Esophagus squamous epithelium (tissue), 4 donors: Measurements from ENCODE around the gene MSH6.

ENCODE experiments used
- POLR2A ChIP-seq, 4 donors: fragments of 450-650 bp; IDR thresholded peaks; one replicate each; pipeline ENCODE4 v1.6.1; 2017; ENCODE audit warnings: antibody characterized with exemption in 4 of 4, mild to moderate bottlenecking in 4 of 4, moderate library complexity in 3 of 4
- TF ChIP-seq, protein P1 (sequence below), 6 experiments: fragments of 450-650 bp in 4 of 6; fragments of 200-600 bp in 2 of 6; sonication (generic) in 2 of 6; IDR thresholded peaks; one replicate each; pipeline ENCODE4 v1.5.1; 2016 to 2019; ENCODE audit warnings: antibody characterized with exemption in 6 of 6, mild to moderate bottlenecking in 4 of 6, moderate library complexity in 4 of 6

DNA sequence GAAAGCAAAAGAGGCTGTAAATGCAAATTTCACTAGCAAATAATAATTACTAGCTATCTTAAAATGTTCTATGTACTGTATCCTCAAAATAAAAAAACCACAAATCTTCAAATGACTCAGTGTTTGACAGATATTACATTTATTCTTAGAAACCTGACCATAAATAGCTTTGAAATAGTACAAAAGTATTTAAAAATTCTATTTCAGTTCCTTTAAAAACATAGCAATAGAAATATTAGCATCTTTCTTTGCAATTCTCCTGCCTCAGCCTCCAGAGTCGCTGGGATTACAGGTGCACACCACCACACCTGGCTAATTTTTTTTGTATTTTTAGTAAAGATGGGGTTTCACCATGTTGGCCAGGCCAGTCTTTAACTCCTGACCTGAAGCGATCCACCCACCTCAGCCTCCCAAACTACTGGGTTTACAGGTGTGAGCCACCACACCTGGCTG is 50.6 kb downstream of the MSH6 start:
- TF ChIP-seq, protein P1, sequence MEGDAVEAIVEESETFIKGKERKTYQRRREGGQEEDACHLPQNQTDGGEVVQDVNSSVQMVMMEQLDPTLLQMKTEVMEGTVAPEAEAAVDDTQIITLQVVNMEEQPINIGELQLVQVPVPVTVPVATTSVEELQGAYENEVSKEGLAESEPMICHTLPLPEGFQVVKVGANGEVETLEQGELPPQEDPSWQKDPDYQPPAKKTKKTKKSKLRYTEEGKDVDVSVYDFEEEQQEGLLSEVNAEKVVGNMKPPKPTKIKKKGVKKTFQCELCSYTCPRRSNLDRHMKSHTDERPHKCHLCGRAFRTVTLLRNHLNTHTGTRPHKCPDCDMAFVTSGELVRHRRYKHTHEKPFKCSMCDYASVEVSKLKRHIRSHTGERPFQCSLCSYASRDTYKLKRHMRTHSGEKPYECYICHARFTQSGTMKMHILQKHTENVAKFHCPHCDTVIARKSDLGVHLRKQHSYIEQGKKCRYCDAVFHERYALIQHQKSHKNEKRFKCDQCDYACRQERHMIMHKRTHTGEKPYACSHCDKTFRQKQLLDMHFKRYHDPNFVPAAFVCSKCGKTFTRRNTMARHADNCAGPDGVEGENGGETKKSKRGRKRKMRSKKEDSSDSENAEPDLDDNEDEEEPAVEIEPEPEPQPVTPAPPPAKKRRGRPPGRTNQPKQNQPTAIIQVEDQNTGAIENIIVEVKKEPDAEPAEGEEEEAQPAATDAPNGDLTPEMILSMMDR (IDR thresholded peaks at IDR 0.05): no peak
- TF ChIP-seq POLR2A (IDR thresholded peaks at IDR 0.05): no peak
